IgD-negative memory B cell (primary cell): Measurements from ENCODE around the gene JMJD6. TPM values are rescaled to one million over a fixed set of nuclear protein-coding genes. Genes with fewer than 3 reads are reported as not detected.
"Not testable (repeated sequence)": the region's sequence is repeated elsewhere in the genome, so short reads cannot be mapped to it uniquely, and the experiment has no call there.

Source experiments
- H3K27ac Mint-ChIP-seq, 3 donors: one replicate each; pipeline ENCODE4 v1.8.0; 2020 to 2022; ENCODE audit warnings: mild to moderate bottlenecking in 3 of 3, mixed read lengths in 3 of 3, moderate library complexity in 1 of 3
- H3K27me3 Mint-ChIP-seq: one replicate; pipeline ENCODE4 v1.8.0; 2021; ENCODE audit warnings: mixed read lengths
- H3K36me3 Mint-ChIP-seq: one replicate; pipeline ENCODE4 v1.8.0; 2020; ENCODE audit warnings: mild to moderate bottlenecking, mixed read lengths
- H3K4me1 Mint-ChIP-seq, 3 donors: one replicate each; pipeline ENCODE4 v1.8.0; 2020 to 2022; ENCODE audit warnings: mixed read lengths in 3 of 3, mild to moderate bottlenecking in 1 of 3
- H3K4me3 Mint-ChIP-seq, 4 donors: one replicate each; pipeline ENCODE4 v1.8.0; 2020 to 2022; ENCODE audit warnings: mild to moderate bottlenecking in 4 of 4, mixed read lengths in 4 of 4, moderate library complexity in 3 of 4
- H3K9me3 Mint-ChIP-seq, 3 donors: one replicate each; pipeline ENCODE4 v1.8.0; 2020 to 2021; ENCODE audit warnings: mixed read lengths in 3 of 3, mild to moderate bottlenecking in 1 of 3
- polyA plus RNA-seq: library from polyadenylated mRNA; unstranded; fragments of 300-500 nt; fragmentation: Illumina TruSeq; gene quantifications from one replicate; pipeline ENCODE4 v1.2.3, GENCODE V29; 2021

JMJD6 gene
- polyA plus RNA-seq, 1 donor from 2014 or later: 41.4 TPM

- H3K27me3 Mint-ChIP-seq: no peaks in the 10 kb centered on the region
- H3K36me3 Mint-ChIP-seq: peaks cover 9% of the 10 kb centered on the region
- no peaks in the 10 kb centered on the region for H3K9me3 Mint-ChIP-seq
- H3K4me1 Mint-ChIP-seq: peaks cover 8 to 17% (median 16%) of the 10 kb centered on the region in 3 donors
- peak overlapping the region in 1 of 3 donors; percentile 26 for H3K27ac Mint-ChIP-seq
- H3K4me3 Mint-ChIP-seq: peak overlapping the region in 2 of 4 donors; percentile 68 to 91
These were observed 14.1 kb upstream of the JMJD6 start for GRCh38 chr17:76740329-76741118.

- Mint-ChIP-seq H3K36me3 (peaks cover 13% of the 10 kb centered on the region), H3K4me3 (peak overlapping the region in 2 of 4 donors; percentile 39 to 91), H3K4me1 (peaks cover 13 to 26% (median 23%) of the 10 kb centered on the region in 3 donors)
- H3K27me3 Mint-ChIP-seq, H3K27ac Mint-ChIP-seq, H3K9me3 Mint-ChIP-seq: not testable (repeated sequence)
These were observed 13.2 kb upstream of the JMJD6 start for GRCh38 chr17:76739568-76740115.

GRCh38 chr17:76738468-76738850 is 12.1 kb upstream of the JMJD6 start:
- Mint-ChIP-seq H3K27me3 (no peaks in the 10 kb centered on the region), H3K4me1 (peaks cover 20 to 36% (median 30%) of the 10 kb centered on the region in 3 donors), H3K4me3 (peak overlapping the region; percentile 91 to 99 (median 94)), H3K36me3 (peaks cover 13% of the 10 kb centered on the region), H3K27ac (peak overlapping the region; percentile 96 to 99 (median 98)), H3K9me3 (no peaks in the 10 kb centered on the region)

GRCh38 chr17:76737676-76738467 is 11.5 kb upstream of the JMJD6 start, which contains the start of gene MFSD11:
Gene MFSD11 (plus strand): TSS chr17:76738119. CDS start chr17:76738353, 234 bp downstream.
- Mint-ChIP-seq H3K36me3 (peaks cover 12% of the 10 kb centered on the region), H3K27me3 (no peaks in the 10 kb centered on the region), H3K4me3 (peak within 1 kb of the TSS; percentile 91 to 99 (median 94)), H3K27ac (peak within 1 kb of the TSS; percentile 96 to 99 (median 98)), H3K4me1 (peaks cover 26 to 41% (median 36%) of the 10 kb centered on the region in 3 donors), H3K9me3 (no peaks in the 10 kb centered on the region)

- H3K36me3 Mint-ChIP-seq: peaks cover 10% of the 10 kb centered on the region
- peaks cover 31 to 45% (median 36%) of the 10 kb centered on the region in 3 donors for H3K4me1 Mint-ChIP-seq
- H3K4me3 Mint-ChIP-seq: peak within 1 kb of the TSS; percentile 91 to 99 (median 94)
- no peaks in the 10 kb centered on the region for H3K27me3 Mint-ChIP-seq
- no peaks in the 10 kb centered on the region for H3K9me3 Mint-ChIP-seq
- H3K27ac Mint-ChIP-seq: peak within 1 kb of the TSS; percentile 98 to 100 (median 99)
These were observed 10.8 kb upstream of the JMJD6 start, which contains the start of gene SRSF2 for GRCh38 chr17:76737082-76737675. Gene SRSF2 (minus strand): TSS chr17:76737331. CDS start chr17:76737160, 171 bp downstream.

- peak overlapping the region; percentile 91 to 99 (median 94) for H3K4me3 Mint-ChIP-seq
- H3K36me3 Mint-ChIP-seq: peaks cover 6% of the 10 kb centered on the region
- no peaks in the 10 kb centered on the region for H3K27me3 Mint-ChIP-seq
- H3K9me3 Mint-ChIP-seq: no peaks in the 10 kb centered on the region
- peaks cover 38 to 45% (median 41%) of the 10 kb centered on the region in 3 donors for H3K4me1 Mint-ChIP-seq
- peak overlapping the region; percentile 98 to 100 (median 99) for H3K27ac Mint-ChIP-seq
These were observed 10.1 kb upstream of the JMJD6 start for GRCh38 chr17:76736349-76737081.

- no peaks in the 10 kb centered on the region for H3K9me3 Mint-ChIP-seq
- peaks cover 39 to 49% (median 40%) of the 10 kb centered on the region in 3 donors for H3K4me1 Mint-ChIP-seq
- H3K36me3 Mint-ChIP-seq: peaks cover 6% of the 10 kb centered on the region
- no peaks in the 10 kb centered on the region for H3K27me3 Mint-ChIP-seq
- peak overlapping the region; percentile 98 to 100 (median 98) for H3K27ac Mint-ChIP-seq
- H3K4me3 Mint-ChIP-seq: peak overlapping the region; percentile 91 to 97 (median 94)
These were observed 9.4 kb upstream of the JMJD6 start for GRCh38 chr17:76735586-76736348.

- no peaks in the 10 kb centered on the region for H3K9me3 Mint-ChIP-seq
- peaks cover 39 to 49% (median 40%) of the 10 kb centered on the region in 3 donors for H3K4me1 Mint-ChIP-seq
- H3K27me3 Mint-ChIP-seq: no peaks in the 10 kb centered on the region
- peak overlapping the region; percentile 98 to 100 (median 98) for H3K27ac Mint-ChIP-seq
- H3K36me3 Mint-ChIP-seq: peaks cover 6% of the 10 kb centered on the region
- peak overlapping the region; percentile 91 to 97 (median 92) for H3K4me3 Mint-ChIP-seq
These were observed 8.6 kb upstream of the JMJD6 start for GRCh38 chr17:76735006-76735405.

GRCh38 chr17:76734080-76734840 is 7.9 kb upstream of the JMJD6 start:
- Mint-ChIP-seq H3K4me1 (peaks cover 39 to 53% (median 45%) of the 10 kb centered on the region in 3 donors), H3K4me3 (peak overlapping the region; percentile 91 to 97 (median 92)), H3K27ac (peak overlapping the region; percentile 40 to 82 (median 60)), H3K9me3 (no peaks in the 10 kb centered on the region), H3K27me3 (no peaks in the 10 kb centered on the region), H3K36me3 (peaks cover 6% of the 10 kb centered on the region)

- Mint-ChIP-seq H3K36me3 (peaks cover 6% of the 10 kb centered on the region), H3K4me3 (peak overlapping the region in 3 of 4 donors; percentile 23 to 92 (median 91)), H3K9me3 (no peaks in the 10 kb centered on the region), H3K27ac (peak overlapping the region; percentile 40 to 82 (median 76)), H3K4me1 (peaks cover 36 to 48% (median 44%) of the 10 kb centered on the region in 3 donors), H3K27me3 (no peaks in the 10 kb centered on the region)
These were observed 7.2 kb upstream of the JMJD6 start for GRCh38 chr17:76733618-76733957.

- peak overlapping the region in 3 of 4 donors; percentile 23 to 92 (median 91) for H3K4me3 Mint-ChIP-seq
- peaks cover 6% of the 10 kb centered on the region for H3K36me3 Mint-ChIP-seq
- H3K9me3 Mint-ChIP-seq: no peaks in the 10 kb centered on the region
- H3K4me1 Mint-ChIP-seq: peaks cover 32 to 46% (median 40%) of the 10 kb centered on the region in 3 donors
- H3K27ac Mint-ChIP-seq: peak overlapping the region; percentile 40 to 82 (median 76)
- H3K27me3 Mint-ChIP-seq: no peaks in the 10 kb centered on the region
These were observed 6.6 kb upstream of the JMJD6 start for GRCh38 chr17:76732734-76733617.
